Transverse colon (tissue), 4 donors: ENCODE measurements around the gene FAM9C. TPM values are rescaled to one million over a fixed set of nuclear protein-coding genes. Genes with fewer than 3 reads are reported as not detected.

Experiments
- DNase-seq: peaks from one replicate; pipeline ENCODE4 v3.0.0-alpha.2; 2019
- H3K27ac ChIP-seq, 4 donors: fragments of 200-600 bp; sonication (generic); 2 replicates each; pipeline ENCODE4 v1.5.1; 2016 to 2018; ENCODE audit warnings: inconsistent platforms in 4 of 4
- H3K27me3 ChIP-seq: fragments of 200-600 bp; sonication (generic); 2 replicates; pipeline ENCODE4 v1.5.1; 2017; ENCODE audit warnings: inconsistent platforms
- H3K36me3 ChIP-seq, 4 donors: fragments of 200-600 bp; sonication (generic); 2 replicates each; pipeline ENCODE4 v1.5.1; 2017 to 2019; ENCODE audit warnings: inconsistent platforms in 4 of 4
- H3K4me1 ChIP-seq, 4 donors: fragments of 200-600 bp; sonication (generic); 2 replicates each; pipeline ENCODE4 v1.5.1; 2017 to 2020; ENCODE audit warnings: inconsistent platforms in 4 of 4
- H3K4me3 ChIP-seq, 4 donors: fragments of 200-600 bp; sonication (generic); 1 replicate in 1 of 4; 2 replicates in 3 of 4; pipeline versions ENCODE4 v1.5.1 to v1.6.1; 2017 to 2019; ENCODE audit warnings: inconsistent platforms in 4 of 4
- H3K9me3 ChIP-seq, 2 donors: fragments of 200-600 bp; sonication (generic); 2 replicates each; pipeline ENCODE4 v1.5.1; 2017 to 2019; ENCODE audit warnings: inconsistent platforms in 2 of 2
- CTCF ChIP-seq, 5 experiments: fragments of 200-600 bp in 3 of 5; fragments of 450-650 bp in 2 of 5; sonication (generic) in 3 of 5; IDR thresholded peaks; 1 replicate in 2 of 5; 2 replicates in 3 of 5; pipeline ENCODE4 v1.5.1; 2016 to 2017; ENCODE audit warnings: antibody characterized with exemption in 5 of 5, inconsistent platforms in 3 of 5, mild to moderate bottlenecking in 2 of 5, moderate library complexity in 1 of 5
- EP300 ChIP-seq: sonication (generic); formaldehyde crosslinking; IDR thresholded peaks from one replicate; pipeline ENCODE4 v1.6.1; 2017; ENCODE audit warnings: antibody characterized with exemption, low read depth
- POLR2A ChIP-seq: fragments of 450-650 bp; IDR thresholded peaks from one replicate; pipeline ENCODE4 v1.6.1; 2016; ENCODE audit warnings: antibody characterized with exemption, mild to moderate bottlenecking, moderate library complexity
- POLR2AphosphoS5 ChIP-seq, 3 donors: sonication (generic); formaldehyde crosslinking; IDR thresholded peaks; one replicate each; pipeline ENCODE4 v1.6.1; 2016; ENCODE audit warnings: antibody characterized with exemption in 3 of 3
- WGBS, 2 donors: methylation state at CpG; one replicate each; pipeline ENCODE4 v1.1.5; 2018; ENCODE audit warnings: low coverage in 1 of 2; 5-methylcytosine and 5-hydroxymethylcytosine counted together
- in situ Hi-C, 4 donors: fragments of 200-750 bp; cut with MboI; loops; one replicate each; pipeline versions ENCODE4 v1.15.0 to v1.15.1; 2017; ENCODE audit warnings: low sequenced_read_pairs in 3 of 4, low pct_ligation_motif_present in 1 of 4, low pct_unique_long_range_greater_than_20kb in 1 of 4
- intact Hi-C: fragments of 100-400 bp; cut with DNase I; formaldehyde crosslinking; loops from one replicate; pipeline ENCODE4 v1.15.1; 2023; ENCODE audit warnings: low total_unique reads
- total RNA-seq, 4 donors: library from RNA; depleted of rRNA; stranded (reverse); fragments of >200 nt; gene quantifications; one replicate each; pipeline ENCODE4 v1.1.0, GENCODE V29; 2016

FAM9C gene
- total RNA-seq, 4 donors from 2014 or later: 0.14 to 0.64 TPM; not detected in 2

GRCh38 chrX:12987900-12988594 is 56.4 kb downstream of the FAM9C start:
- intact Hi-C loops (no loop called here), in situ Hi-C loops (loop anchor here in 2 of 4 donors (25.0 kb wide), 2 partner anchors 99 to 274 kb away; no protein-coding TSS in a partner anchor)
- Histone ChIP-seq H3K27ac (peak overlapping the region; percentile 31 to 73 (median 61)), H3K27me3 (no peaks in the 10 kb centered on the region), H3K4me3 (no peak overlapping the region), H3K9me3 (no peaks in the 10 kb centered on the region), H3K4me1 (peaks cover 0 to 21% (median 4%) of the 10 kb centered on the region in 4 donors), H3K36me3 (no peaks in the 10 kb centered on the region)
- TF ChIP-seq POLR2AphosphoS5 (IDR thresholded peaks at IDR 0.05): no peak
- TF ChIP-seq POLR2A: no peak
- TF ChIP-seq EP300: no peak
- no peak for TF ChIP-seq CTCF (IDR thresholded peaks at IDR 0.05)
- DNase-seq: no peak
- 70 to 74% methylated on average over 6 to 8 of the region's 8 CpGs for WGBS, 2 donors

GRCh38 chrX:12987340-12987739 is 57.1 kb downstream of the FAM9C start:
- in situ Hi-C loops (loop anchor here in 2 of 4 donors (25.0 kb wide), 2 partner anchors 100 to 275 kb away; no protein-coding TSS in a partner anchor), intact Hi-C loops (no loop called here)
- no peaks in the 10 kb centered on the region for H3K9me3 ChIP-seq
- H3K4me3 ChIP-seq: no peak overlapping the region
- H3K27me3 ChIP-seq: no peaks in the 10 kb centered on the region
- WGBS, 2 donors: 89% methylated on average over 6 of the region's 6 CpGs; no CpG with 5 or more reads in 1 of the 2 donors
- H3K4me1 ChIP-seq: peaks cover 0 to 17% (median 4%) of the 10 kb centered on the region in 4 donors
- no peaks in the 10 kb centered on the region for H3K36me3 ChIP-seq
- no peak for DNase-seq
- H3K27ac ChIP-seq: peak overlapping the region in 1 of 4 donors; percentile 73
- TF ChIP-seq POLR2A (no peak), EP300 (no peak)

GRCh38 chrX:12986886-12987285 is 57.5 kb downstream of the FAM9C start:
- H3K27me3 ChIP-seq: no peaks in the 10 kb centered on the region
- 88% methylated on average over 2 of the region's 2 CpGs; no CpG with 5 or more reads in 1 of the 2 donors for WGBS, 2 donors
- H3K27ac ChIP-seq: no peak overlapping the region
- no peaks in the 10 kb centered on the region for H3K9me3 ChIP-seq
- TF ChIP-seq EP300 (no peak), POLR2A (no peak), CTCF (IDR thresholded peaks at IDR 0.05) (no peak), POLR2AphosphoS5 (IDR thresholded peaks at IDR 0.05) (no peak)
- H3K36me3 ChIP-seq: no peaks in the 10 kb centered on the region
- no peak overlapping the region for H3K4me3 ChIP-seq
- intact Hi-C loops (no loop called here), in situ Hi-C loops (loop anchor here in 2 of 4 donors (25.0 kb wide), 2 partner anchors 100 to 275 kb away; no protein-coding TSS in a partner anchor)
- peaks cover 0 to 17% (median 4%) of the 10 kb centered on the region in 4 donors for H3K4me1 ChIP-seq
- DNase-seq: no peak

GRCh38 chrX:12986164-12986779 is 58.1 kb downstream of the FAM9C start:
- Histone ChIP-seq H3K36me3 (no peaks in the 10 kb centered on the region), H3K27ac (no peak overlapping the region), H3K9me3 (no peaks in the 10 kb centered on the region), H3K4me1 (peaks cover 0 to 17% (median 4%) of the 10 kb centered on the region in 4 donors), H3K4me3 (no peak overlapping the region), H3K27me3 (no peaks in the 10 kb centered on the region)
- in situ Hi-C loops: loop anchor here in 2 of 4 donors (25.0 kb wide), 2 partner anchors 101 to 276 kb away; no protein-coding TSS in a partner anchor
- WGBS, 2 donors: 74% methylated on average over 4 of the region's 4 CpGs; no CpG with 5 or more reads in 1 of the 2 donors
- no peak for DNase-seq
- intact Hi-C loops: no loop called here
- TF ChIP-seq POLR2A (no peak), CTCF (IDR thresholded peaks at IDR 0.05) (no peak), EP300 (no peak), POLR2AphosphoS5 (IDR thresholded peaks at IDR 0.05) (no peak)

Other genes with a start within 250 kb of the FAM9C start
- gene TLR7, start 177.5 kb downstream of the FAM9C start, total RNA-seq: under 1 TPM in 3 of 4 donors, not detected in 1; 0.27 to 0.95 (median 0.75) TPM
- 1 to 10 TPM in 1 of 4 donors, under 1 TPM in 2, not detected in 1; 0.37 to 1.3 (median 0.82) TPM for gene TLR8, start 138.0 kb downstream of the FAM9C start, total RNA-seq
- gene TMSB4X, start 69.5 kb downstream of the FAM9C start, total RNA-seq: 1,000 to 10,000 TPM in 3 of 4 donors, 100 to 1,000 TPM in 1; 680 to 4,578 (median 2,996) TPM